CD4-positive, CD25-positive, alpha-beta regulatory T cell (primary cell): Measurements from ENCODE around the gene KLRF1. TPM values are rescaled to one million over a fixed set of nuclear protein-coding genes. Genes with fewer than 3 reads are reported as not detected.

ENCODE experiments used
- polyA plus RNA-seq, 4 donors: library from polyadenylated mRNA; unstranded; fragments of 300-500 nt; fragmentation: Illumina TruSeq; gene quantifications; one replicate each; pipeline ENCODE4 v1.2.3, GENCODE V29; 2021
- total RNA-seq: library from RNA; stranded (reverse); gene quantifications from one replicate; pipeline ENCODE4 v1.2.3, GENCODE V29; 2022

KLRF1 gene
- total and polyA plus RNA-seq, 5 donors from 2014 or later, result 0.49 to 0.78 (median 0.71) TPM; not detected in 1

Other genes with a start within 250 kb of the KLRF1 start
- 17.6 TPM for gene KLRB1, start 219.6 kb upstream of the KLRF1 start, total RNA-seq
- gene KLRB1, start 219.6 kb upstream of the KLRF1 start, polyA plus RNA-seq, result 10 to 100 TPM; 14.4 to 30.5 (median 24.3) TPM
- gene CLEC2D, start 157.8 kb upstream of the KLRF1 start, total RNA-seq, result 219 TPM
- 100 to 1,000 TPM; 223 to 312 (median 247) TPM for gene CLEC2D, start 157.8 kb upstream of the KLRF1 start, polyA plus RNA-seq
- 0.84 TPM for gene CLECL1, start 94.4 kb upstream of the KLRF1 start, total RNA-seq
- not detected for gene CLECL1, start 94.4 kb upstream of the KLRF1 start, polyA plus RNA-seq
- gene CD69, start 66.6 kb upstream of the KLRF1 start, total RNA-seq, result 1,130 TPM
- 100 to 1,000 TPM; 189 to 259 (median 222) TPM for gene CD69, start 66.6 kb upstream of the KLRF1 start, polyA plus RNA-seq
- 90.8 TPM for gene CLEC2B, start 41.9 kb downstream of the KLRF1 start, total RNA-seq
- 10 to 100 TPM; 32.8 to 55.3 (median 45.7) TPM for gene CLEC2B, start 41.9 kb downstream of the KLRF1 start, polyA plus RNA-seq
- gene KLRF2, start 54.0 kb downstream of the KLRF1 start, total RNA-seq, result not detected
- gene KLRF2, start 54.0 kb downstream of the KLRF1 start, polyA plus RNA-seq, result not detected
- not detected for gene CLEC2A, start 104.9 kb downstream of the KLRF1 start, total RNA-seq
- gene CLEC2A, start 104.9 kb downstream of the KLRF1 start, polyA plus RNA-seq, result not detected
- gene CLEC12A, start 143.9 kb downstream of the KLRF1 start, total RNA-seq, result not detected
- gene CLEC12A, start 143.9 kb downstream of the KLRF1 start, polyA plus RNA-seq, result 1 to 10 TPM in 1 of 4 donors, under 1 TPM in 1, not detected in 2; 0.27 to 1.0 TPM
- gene CLEC1B, start 171.6 kb downstream of the KLRF1 start, total RNA-seq, result 2.6 TPM
- gene CLEC1B, start 171.6 kb downstream of the KLRF1 start, polyA plus RNA-seq, result not detected
- not detected for gene CLEC12B, start 183.1 kb downstream of the KLRF1 start, total RNA-seq
- gene CLEC12B, start 183.1 kb downstream of the KLRF1 start, polyA plus RNA-seq, result not detected
- not detected for gene CLEC9A, start 203.2 kb downstream of the KLRF1 start, total RNA-seq
- gene CLEC9A, start 203.2 kb downstream of the KLRF1 start, polyA plus RNA-seq, result not detected